Muscle of leg (tissue), 11 donors: ENCODE data around the gene MRRF. TPM values are rescaled to one million over a fixed set of nuclear protein-coding genes. Genes with fewer than 3 reads are reported as not detected.

Experiments
- DNase-seq: peaks from one replicate; pipeline ENCODE4 v3.0.0; 2013
- H3K27ac ChIP-seq: one replicate; pipeline ENCODE4 v1.5.1; 2013; ENCODE audit warnings: mild to moderate bottlenecking, low read length, control low read depth
- H3K27me3 ChIP-seq: one replicate; pipeline ENCODE4 v1.6.1; 2013; ENCODE audit warnings: low read length; ENCODE audit not compliant: control insufficient read depth, insufficient read depth
- H3K36me3 ChIP-seq: one replicate; pipeline ENCODE4 v1.6.1; 2013; ENCODE audit warnings: low read length; ENCODE audit not compliant: control insufficient read depth, insufficient read depth
- H3K4me1 ChIP-seq: one replicate; pipeline ENCODE4 v1.6.1; 2013; ENCODE audit warnings: low read length; ENCODE audit not compliant: control insufficient read depth, insufficient read depth
- H3K4me3 ChIP-seq: one replicate; pipeline ENCODE4 v1.5.1; 2013; ENCODE audit warnings: low read length, control low read depth
- H3K9me3 ChIP-seq: replicated peaks from 2 replicates; pipeline ENCODE4 v1.6.1; 2013; ENCODE audit warnings: low read depth, low read length; ENCODE audit not compliant: control insufficient read depth
- WGBS: methylation state at CpG from one replicate; pipeline ENCODE4 v1.1.5; 2013; ENCODE audit warnings: missing lambda C conversion rate; ENCODE audit not compliant: insufficient coverage; 5-methylcytosine and 5-hydroxymethylcytosine counted together
- polyA plus RNA-seq, 8 donors: library from polyadenylated mRNA; unstranded; fragments of 120-200 nt; gene quantifications; one replicate each; pipeline versions ENCODE4 v1.2.1 to v1.2.3, GENCODE V29; 2013; ENCODE audit warnings: inconsistent platforms in 1 of 8, low replicate concordance in 1 of 8; ENCODE audit not compliant: insufficient read length in 8 of 8, insufficient read depth in 1 of 8
- total RNA-seq: library from RNA; stranded (reverse); fragments of 120-200 nt; gene quantifications from one replicate; pipeline ENCODE4 v1.2.4, GENCODE V29; 2013

The MRRF gene
- total and polyA plus RNA-seq, 9 donors: 24.2 to 31.3 (median 27.4) TPM

DNA sequence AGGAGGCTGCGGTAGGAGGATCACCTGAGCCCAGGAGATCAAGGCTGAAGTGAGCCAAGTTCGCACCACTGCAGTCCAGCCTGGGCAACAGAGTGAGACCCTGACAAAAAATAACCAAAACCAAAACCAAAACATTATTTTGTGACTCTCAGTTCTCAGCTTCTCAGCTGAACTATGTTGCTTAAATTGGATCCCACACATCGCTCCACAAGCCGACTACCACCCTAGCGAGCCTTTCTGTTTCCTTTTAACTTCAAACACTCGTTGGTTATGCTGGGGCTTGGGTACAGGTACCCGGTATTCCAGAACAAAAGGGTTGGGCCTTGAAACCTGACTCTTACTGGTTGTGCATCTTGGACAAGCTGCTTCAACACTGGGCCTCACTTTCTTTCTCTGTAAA is 102.4 kb downstream of the MRRF start:
- Histone ChIP-seq H3K27me3 (peaks cover 21% of the 10 kb centered on the region), H3K4me1 (peaks cover 17% of the 10 kb centered on the region), H3K4me3 (no peak overlapping the region), H3K36me3 (no peaks in the 10 kb centered on the region), H3K9me3 (peaks cover 6% of the 10 kb centered on the region), H3K27ac (no peak overlapping the region)
- WGBS: 95% methylated on average over 4 of the region's 7 CpGs
- DNase-seq: no peak

DNA sequence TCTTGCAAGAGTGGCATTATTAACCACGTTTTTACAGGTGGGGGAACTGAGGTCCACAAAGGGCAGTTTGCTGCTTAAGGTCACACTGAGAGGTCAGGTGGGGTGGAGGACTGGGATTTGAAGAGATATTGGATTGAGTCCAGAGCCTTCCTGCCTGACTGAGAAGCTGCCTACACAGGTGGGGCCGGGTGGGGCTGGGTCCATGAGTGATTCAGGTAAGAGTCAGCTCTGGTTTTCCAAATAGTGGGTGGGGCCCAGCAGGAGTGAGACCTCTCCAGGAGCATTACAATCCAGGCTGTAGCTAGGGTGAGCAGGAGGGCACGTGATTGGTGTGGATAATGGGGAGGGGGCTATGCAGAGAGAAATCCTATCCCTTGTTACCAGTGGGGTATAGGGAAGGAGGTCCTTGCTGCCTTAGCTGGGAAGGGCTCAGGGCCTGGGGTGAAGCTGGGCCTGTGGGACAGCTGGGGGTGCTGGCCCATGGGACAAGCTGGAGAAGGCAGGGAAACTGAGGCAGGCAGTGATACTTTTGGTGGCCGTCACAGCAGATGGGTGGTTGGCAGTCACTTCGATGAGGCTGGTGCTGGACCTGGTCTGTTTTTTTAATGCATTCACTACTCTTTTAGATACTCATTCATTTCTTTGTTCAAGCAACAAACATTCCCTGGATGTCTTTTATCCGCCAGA is 103.2 kb downstream of the MRRF start:
- DNase-seq: no peak
- Histone ChIP-seq H3K9me3 (peaks cover 6% of the 10 kb centered on the region), H3K27ac (no peak overlapping the region), H3K4me3 (no peak overlapping the region), H3K4me1 (peaks cover 17% of the 10 kb centered on the region), H3K27me3 (peaks cover 21% of the 10 kb centered on the region), H3K36me3 (no peaks in the 10 kb centered on the region)
- WGBS: 60% methylated on average over 3 of the region's 6 CpGs

DNA sequence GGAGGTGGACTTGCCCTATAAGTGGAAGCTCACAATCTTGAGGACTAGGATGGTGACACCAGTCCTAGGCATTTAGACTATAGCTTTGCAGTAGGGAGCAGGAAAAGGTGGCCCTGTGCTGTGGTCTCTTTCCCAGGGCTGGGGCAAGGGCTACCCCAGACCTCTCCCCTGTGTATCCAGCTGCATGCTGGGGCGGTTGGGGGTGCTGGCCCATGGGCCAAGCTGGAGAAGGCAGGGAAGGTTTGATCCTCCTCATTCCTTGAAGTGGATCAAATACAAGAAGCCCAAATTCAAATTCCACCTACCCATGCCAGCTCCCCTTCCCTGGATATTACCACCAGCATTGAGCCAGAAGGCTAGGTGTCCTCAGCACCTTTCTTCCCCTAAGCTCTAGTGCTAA is 104.0 kb downstream of the MRRF start:
- Histone ChIP-seq H3K27me3 (peaks cover 21% of the 10 kb centered on the region), H3K4me1 (peaks cover 23% of the 10 kb centered on the region), H3K36me3 (no peaks in the 10 kb centered on the region), H3K27ac (no peak overlapping the region), H3K9me3 (peaks cover 6% of the 10 kb centered on the region), H3K4me3 (no peak overlapping the region)
- no CpG with 5 or more reads among the region's 1 CpG for WGBS
- no peak for DNase-seq

DNA sequence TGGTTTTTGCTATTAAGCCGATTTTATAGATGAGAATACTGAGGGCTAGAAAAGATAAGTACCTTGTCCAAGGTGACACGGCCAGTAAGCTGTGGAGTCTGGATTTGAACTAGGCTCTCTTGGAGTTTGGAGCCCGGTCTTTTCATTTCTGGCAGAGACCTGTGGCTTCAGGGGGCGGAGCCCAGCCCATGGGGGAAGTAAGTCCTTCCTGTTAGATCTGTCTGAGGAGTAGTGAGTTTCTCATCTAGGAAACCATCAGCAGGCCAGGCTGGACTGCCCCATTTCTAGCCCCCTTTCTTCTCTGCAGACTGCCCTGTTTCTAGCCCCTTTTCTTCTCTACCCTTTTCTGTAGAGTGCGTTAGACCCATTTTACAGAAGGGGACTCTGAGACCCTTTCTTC is 105.6 kb downstream of the MRRF start:
- H3K9me3 ChIP-seq: peaks cover 6% of the 10 kb centered on the region
- no peak for DNase-seq
- whole genome bisulfite sequencing: 33% methylated on average over 3 of the region's 5 CpGs
- H3K36me3 ChIP-seq: no peaks in the 10 kb centered on the region
- H3K27me3 ChIP-seq: peaks cover 21% of the 10 kb centered on the region
- H3K4me3 ChIP-seq: peak overlapping the region; percentile 19
- peaks cover 29% of the 10 kb centered on the region for H3K4me1 ChIP-seq
- no peak overlapping the region for H3K27ac ChIP-seq

DNA sequence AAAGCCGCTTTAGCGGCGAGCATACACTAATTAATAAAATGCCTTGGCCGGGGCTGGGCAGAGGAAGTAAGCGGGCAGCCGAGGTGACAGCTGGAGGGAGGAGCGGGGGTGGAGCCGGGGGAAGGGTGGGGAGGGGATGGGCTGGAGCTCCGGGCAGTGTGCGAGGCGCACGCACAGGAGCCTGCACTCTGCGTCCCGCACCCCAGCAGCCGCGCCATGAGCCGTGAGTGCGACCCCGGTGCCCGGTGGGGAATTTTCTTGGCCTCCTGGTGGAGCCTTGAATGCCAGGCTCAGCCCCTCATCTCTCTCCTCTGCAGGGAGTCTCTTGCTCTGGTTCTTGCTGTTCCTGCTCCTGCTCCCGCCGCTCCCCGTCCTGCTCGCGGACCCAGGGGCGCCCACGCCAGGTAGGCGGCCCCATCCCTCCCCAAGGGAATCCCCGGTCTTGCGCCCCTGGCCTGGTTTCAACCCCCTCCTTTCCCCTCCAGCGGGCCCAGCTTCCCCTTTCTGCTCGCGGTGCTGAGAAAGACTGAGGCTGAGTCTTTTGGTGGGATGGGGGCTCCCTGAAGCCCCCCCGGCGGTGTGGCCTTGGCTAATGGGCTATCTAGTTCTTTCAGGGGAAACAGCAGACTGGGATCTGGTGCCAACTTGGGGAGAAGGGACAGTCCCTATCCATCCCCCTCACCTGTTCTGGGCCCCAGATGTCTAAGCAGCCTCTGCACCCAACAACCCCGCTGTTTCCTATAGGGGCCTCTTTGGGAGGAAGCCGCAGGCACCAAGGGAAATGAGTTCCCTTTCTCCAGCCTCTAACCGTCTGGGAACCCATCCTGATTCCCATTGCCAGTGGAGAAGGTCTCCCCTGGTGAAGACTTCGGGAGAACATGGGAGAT is 106.4 kb downstream of the MRRF start, which contains the start of gene PTGS1:
PTGS1 (plus strand) TSS at position 156 of the 887 bp plus-strand sequence; CDS start at position 217, 61 bp downstream.
- no peaks in the 10 kb centered on the region for H3K36me3 ChIP-seq
- peak within 1 kb of the TSS; percentile 37 for H3K4me3 ChIP-seq
- peaks cover 37% of the 10 kb centered on the region for H3K4me1 ChIP-seq
- no peak within 1 kb of the TSS for H3K27ac ChIP-seq
- peak; percentile 44 for DNase-seq
- under 1% methylated on average over 22 of the region's 39 CpGs for WGBS
- peaks cover 6% of the 10 kb centered on the region for H3K9me3 ChIP-seq
- H3K27me3 ChIP-seq: peaks cover 21% of the 10 kb centered on the region

DNA sequence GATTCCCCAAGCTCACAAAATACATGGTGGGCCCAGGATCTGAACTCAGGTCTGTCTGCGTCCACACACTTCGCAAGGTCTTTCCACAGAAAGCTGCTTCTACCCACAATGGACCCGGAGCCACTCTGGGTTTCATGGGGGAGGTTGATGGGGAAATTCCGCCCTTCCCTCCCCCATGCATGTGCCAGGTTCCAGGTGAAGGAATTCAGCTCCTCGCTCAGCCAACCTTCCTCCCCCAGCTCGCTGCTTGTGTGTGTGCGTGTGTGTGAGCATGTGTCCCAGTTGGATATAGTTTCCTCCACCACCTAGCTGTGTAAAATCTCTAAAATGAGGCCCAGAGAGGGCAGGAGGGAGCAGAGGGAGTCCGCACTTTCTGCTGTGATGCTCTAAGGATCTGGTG is 107.2 kb downstream of the MRRF start:
- WGBS: 90% methylated on average over 1 of the region's 8 CpGs
- no peak for DNase-seq
- Histone ChIP-seq H3K27ac (no peak overlapping the region), H3K4me3 (no peak overlapping the region), H3K36me3 (no peaks in the 10 kb centered on the region), H3K9me3 (peaks cover 6% of the 10 kb centered on the region), H3K27me3 (peaks cover 21% of the 10 kb centered on the region), H3K4me1 (peaks cover 44% of the 10 kb centered on the region)

DNA sequence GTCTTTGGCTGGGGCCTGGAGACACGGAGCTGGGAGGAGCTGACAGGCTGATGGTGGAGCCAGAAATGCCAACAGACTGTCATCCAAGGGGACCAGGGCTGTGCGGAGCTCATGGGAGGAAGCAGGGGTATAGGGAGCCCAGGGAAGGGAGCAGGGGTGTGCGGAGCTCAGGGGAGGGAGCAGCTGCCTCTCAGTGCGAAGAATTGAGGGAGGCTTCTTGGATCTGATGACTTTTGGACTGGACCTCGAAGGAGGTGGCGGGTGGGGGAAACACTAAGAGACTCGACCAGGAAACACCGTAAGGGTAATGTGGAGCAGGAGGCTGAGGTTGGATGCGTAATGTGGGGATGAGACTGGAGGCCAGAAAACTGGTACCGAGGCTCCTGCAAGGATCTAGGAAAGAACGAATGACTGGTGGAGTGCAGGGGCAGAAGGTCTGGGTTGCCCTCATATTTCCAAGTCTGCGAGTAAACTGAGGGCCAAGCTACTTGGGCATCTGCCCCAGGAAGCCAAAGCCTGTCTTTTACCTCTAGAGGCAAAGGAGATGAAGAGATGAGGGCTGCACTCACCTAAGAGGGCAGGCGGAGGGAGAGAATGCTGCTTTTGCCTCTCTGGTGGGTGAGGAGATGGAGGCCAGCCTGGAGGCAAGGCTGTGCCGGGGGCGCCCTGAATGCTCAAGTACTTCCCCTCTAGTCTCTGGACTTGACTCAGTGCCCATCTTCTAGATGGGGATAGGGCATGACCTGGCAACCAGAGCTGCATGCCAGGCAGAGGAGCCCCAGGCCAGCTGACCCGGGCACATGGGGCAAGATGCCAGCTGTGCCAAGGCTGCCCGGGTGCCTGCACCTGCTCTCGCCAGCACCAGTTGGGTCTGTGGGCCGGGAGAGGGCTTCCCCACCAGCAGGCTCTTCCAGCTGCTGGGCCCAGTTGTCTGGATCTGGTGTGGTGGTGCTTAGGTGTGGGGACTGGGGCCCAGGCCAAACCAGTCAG is 108.5 kb downstream of the MRRF start:
- no peak overlapping the region for H3K4me3 ChIP-seq
- no peak for DNase-seq
- WGBS: 68% methylated on average over 18 of the region's 19 CpGs
- no peaks in the 10 kb centered on the region for H3K36me3 ChIP-seq
- H3K27me3 ChIP-seq: peaks cover 21% of the 10 kb centered on the region
- peaks cover 53% of the 10 kb centered on the region for H3K4me1 ChIP-seq
- no peak overlapping the region for H3K27ac ChIP-seq
- H3K9me3 ChIP-seq: peaks cover 6% of the 10 kb centered on the region

DNA sequence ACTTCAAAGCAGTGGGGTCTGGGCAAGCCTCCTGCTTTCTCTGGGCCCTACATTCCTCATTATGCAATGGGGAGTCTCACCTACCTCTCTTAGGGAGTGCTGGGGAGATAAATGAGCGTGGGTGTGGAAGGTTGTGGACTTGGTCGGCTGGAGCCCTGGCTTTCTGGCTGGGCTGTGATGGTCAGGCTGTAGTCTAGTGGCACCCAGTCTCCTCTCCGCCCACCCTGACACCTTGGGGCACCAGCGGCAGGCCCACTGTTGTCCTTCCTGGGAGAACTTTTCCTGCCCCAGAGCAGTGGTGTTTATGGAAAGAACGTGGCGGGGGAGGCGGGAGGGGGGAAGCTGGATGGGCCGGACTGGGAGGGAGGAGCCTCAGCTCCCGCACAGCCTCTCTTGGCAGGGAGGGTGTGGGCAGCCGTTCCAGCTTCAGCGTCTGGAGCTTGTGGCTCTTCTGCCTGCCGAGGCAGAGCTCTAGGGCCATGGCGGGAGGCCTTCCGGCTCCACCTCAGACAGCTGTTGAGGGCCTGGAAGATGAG is 110.3 kb downstream of the MRRF start:
- Histone ChIP-seq H3K4me3 (no peak overlapping the region), H3K4me1 (peaks cover 53% of the 10 kb centered on the region), H3K9me3 (peaks cover 7% of the 10 kb centered on the region), H3K27ac (peak overlapping the region; percentile 25), H3K36me3 (no peaks in the 10 kb centered on the region), H3K27me3 (peaks cover 16% of the 10 kb centered on the region)
- WGBS: 16% methylated on average over 9 of the region's 14 CpGs
- peak; percentile 92 for DNase-seq

DNA sequence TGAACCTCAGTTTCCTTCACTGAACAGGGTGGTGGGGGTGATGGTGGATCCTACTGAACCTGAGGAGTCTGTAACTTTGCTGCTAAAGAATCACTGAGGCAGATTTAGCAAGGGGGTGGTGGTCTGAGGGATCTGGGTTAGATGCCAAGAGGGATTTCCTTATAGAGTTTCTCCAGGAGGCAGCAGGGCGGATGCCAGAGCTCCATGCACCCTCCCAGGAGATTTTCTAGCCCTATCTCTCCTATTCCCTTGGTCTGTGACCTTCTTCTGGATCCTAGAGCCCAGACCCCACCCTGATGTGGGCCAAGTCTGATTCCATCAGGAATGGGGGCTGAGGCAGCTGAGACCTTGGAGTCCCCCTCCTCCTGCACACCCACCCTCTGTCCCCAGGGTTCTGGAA is 112.1 kb downstream of the MRRF start:
- Histone ChIP-seq H3K4me3 (no peak overlapping the region), H3K9me3 (peaks cover 7% of the 10 kb centered on the region), H3K4me1 (peaks cover 41% of the 10 kb centered on the region), H3K27ac (no peak overlapping the region), H3K27me3 (peaks cover 3% of the 10 kb centered on the region), H3K36me3 (no peaks in the 10 kb centered on the region)
- no peak for DNase-seq
- no CpG with 5 or more reads among the region's 1 CpG for WGBS
